Trophoblast cell (in vitro differentiated cells and primary cell): ENCODE data around the gene IFT80.

Source experiments
- DNase-seq, 2 donors: peaks; one replicate each; pipeline ENCODE4 v3.0.0-alpha.2; 2016
- H2AFZ ChIP-seq: 2 replicates; pipeline ENCODE4 v1.6.1; 2013; ENCODE audit warnings: low read length, moderate library complexity, mild to moderate bottlenecking; ENCODE audit not compliant: insufficient read depth, poor library complexity
- H2AK5ac ChIP-seq: 2 replicates; pipeline ENCODE4 v1.6.1; 2013; ENCODE audit warnings: mild to moderate bottlenecking, low read length
- H2BK120ac ChIP-seq: 2 replicates; pipeline ENCODE4 v1.6.1; 2013; ENCODE audit warnings: low read length, mild to moderate bottlenecking, moderate library complexity; ENCODE audit not compliant: insufficient read depth, poor library complexity
- H2BK12ac ChIP-seq: 2 replicates; pipeline ENCODE4 v1.6.1; 2013; ENCODE audit warnings: mild to moderate bottlenecking, low read length, moderate library complexity
- H2BK5ac ChIP-seq: 2 replicates; pipeline ENCODE4 v1.6.1; 2013; ENCODE audit warnings: low read length, low read depth, moderate library complexity, mild to moderate bottlenecking; ENCODE audit not compliant: poor library complexity
- H3K14ac ChIP-seq: 2 replicates; pipeline ENCODE4 v1.6.1; 2013; ENCODE audit warnings: mild to moderate bottlenecking, low read length
- H3K18ac ChIP-seq: 2 replicates; pipeline ENCODE4 v1.6.1; 2013; ENCODE audit warnings: mild to moderate bottlenecking, low read length
- H3K23ac ChIP-seq: 2 replicates; pipeline ENCODE4 v1.6.1; 2013; ENCODE audit warnings: low read length
- H3K27ac ChIP-seq: 2 replicates; pipeline ENCODE4 v1.5.1; 2013; ENCODE audit warnings: low read depth, mild to moderate bottlenecking, inconsistent platforms, low read length, moderate library complexity
- H3K27me3 ChIP-seq: 2 replicates; pipeline ENCODE4 v1.6.1; 2013; ENCODE audit warnings: inconsistent platforms, mild to moderate bottlenecking, low read length, moderate library complexity; ENCODE audit not compliant: insufficient read depth
- H3K36me3 ChIP-seq, 2 experiments: 1 replicate in 1 of 2; 2 replicates in 1 of 2; pipeline ENCODE4 v1.6.1; 2013; ENCODE audit warnings: low read length in 2 of 2, mild to moderate bottlenecking in 2 of 2, moderate library complexity in 1 of 2; ENCODE audit not compliant: insufficient read depth in 2 of 2, control insufficient read depth in 1 of 2
- H3K4ac ChIP-seq: 2 replicates; pipeline ENCODE4 v1.6.1; 2013; ENCODE audit warnings: low read depth, mild to moderate bottlenecking, low read length, moderate library complexity
- H3K4me1 ChIP-seq, 2 experiments: 1 replicate in 1 of 2; 2 replicates in 1 of 2; pipeline ENCODE4 v1.6.1; 2013; ENCODE audit warnings: low read length in 2 of 2, mild to moderate bottlenecking in 2 of 2, moderate library complexity in 1 of 2; ENCODE audit not compliant: insufficient read depth in 2 of 2, control insufficient read depth in 1 of 2
- H3K4me2 ChIP-seq: 2 replicates; pipeline ENCODE4 v1.6.1; 2013; ENCODE audit warnings: inconsistent platforms, mild to moderate bottlenecking, low read length, moderate library complexity
- H3K4me3 ChIP-seq: 2 replicates; pipeline ENCODE4 v1.5.1; 2013; ENCODE audit warnings: mild to moderate bottlenecking, low read depth, low read length, inconsistent platforms
- H3K79me1 ChIP-seq: one replicate; pipeline ENCODE4 v1.6.1; 2013; ENCODE audit warnings: low read length
- H3K79me2 ChIP-seq: 2 replicates; pipeline ENCODE4 v1.6.1; 2013; ENCODE audit warnings: low read length, mild to moderate bottlenecking; ENCODE audit not compliant: control insufficient read depth, insufficient read depth, poor library complexity
- H3K9ac ChIP-seq: 2 replicates; pipeline ENCODE4 v1.6.1; 2013; ENCODE audit warnings: mild to moderate bottlenecking, low read length
- H3K9me3 ChIP-seq: 2 replicates; pipeline ENCODE4 v1.6.1; 2013; ENCODE audit warnings: low read depth, mild to moderate bottlenecking, control low read depth, inconsistent platforms, low read length; ENCODE audit not compliant: insufficient read depth
- H4K12ac ChIP-seq: 2 replicates; pipeline ENCODE4 v1.6.1; 2013; ENCODE audit warnings: low read depth, mild to moderate bottlenecking, low read length, moderate library complexity
- H4K8ac ChIP-seq: 2 replicates; pipeline ENCODE4 v1.6.1; 2013; ENCODE audit warnings: low read depth, mild to moderate bottlenecking, low read length, moderate library complexity
- H4K91ac ChIP-seq: one replicate; pipeline ENCODE4 v1.6.1; 2013; ENCODE audit warnings: low read depth, mild to moderate bottlenecking, low read length, moderate library complexity
- WGBS: extraction: QIAGEN DNeasy Blood & Tissue Kit; methylation state at CpG from one replicate; pipeline ENCODE4 v1.1.7; 2013; ENCODE audit warnings: missing lambda C conversion rate; ENCODE audit not compliant: insufficient read length, insufficient coverage; ENCODE audit errors: extremely low coverage; 5-methylcytosine and 5-hydroxymethylcytosine counted together

IFT80 gene

DNA sequence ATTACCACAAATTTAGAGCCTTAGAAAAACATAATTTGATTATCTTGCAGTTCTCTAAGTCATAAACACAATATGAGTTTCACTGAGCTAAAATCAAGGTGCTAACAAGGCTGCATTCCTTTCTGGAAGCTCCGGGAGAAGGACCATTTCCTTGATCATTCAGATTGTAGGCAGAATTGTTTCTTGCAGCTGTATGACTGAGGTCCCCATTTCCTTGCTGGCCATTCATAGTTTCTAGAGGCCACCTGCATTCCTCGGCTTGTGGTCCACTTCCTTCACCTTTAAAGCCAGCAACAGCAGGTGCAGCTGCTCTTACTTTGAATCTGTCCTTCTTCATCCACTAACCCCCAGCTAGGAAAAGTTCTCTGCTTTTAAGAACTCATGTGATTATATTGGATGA lies 58.7 kb downstream of the IFT80 start:
- WGBS, result no CpG with 5 or more reads among the region's 2 CpGs
- no peak overlapping the region for H2AK5ac ChIP-seq
- no peak overlapping the region for H2AFZ ChIP-seq
- no peak overlapping the region for H4K91ac ChIP-seq
- H3K4me2 ChIP-seq, result no peak overlapping the region
- no peak overlapping the region for H3K4ac ChIP-seq
- no peak for DNase-seq
- no peak overlapping the region for H3K27ac ChIP-seq
- H2BK5ac ChIP-seq, result no peak overlapping the region
- no peak overlapping the region for H3K14ac ChIP-seq
- no peak overlapping the region for H4K8ac ChIP-seq
- peaks cover 2% of the 10 kb centered on the region for H3K9me3 ChIP-seq
- H4K12ac ChIP-seq, result no peak overlapping the region
- no peaks in the 10 kb centered on the region for H3K79me2 ChIP-seq
- no peak overlapping the region for H3K18ac ChIP-seq
- no peaks in the 10 kb centered on the region for H3K4me1 ChIP-seq
- H3K23ac ChIP-seq, result no peak overlapping the region
- H3K36me3 ChIP-seq, result peaks cover 0 to 6% of the 10 kb centered on the region in 2 experiments
- H3K27me3 ChIP-seq, result no peaks in the 10 kb centered on the region
- H3K79me1 ChIP-seq, result no peaks in the 10 kb centered on the region
- H3K4me3 ChIP-seq, result no peak overlapping the region
- no peak overlapping the region for H3K9ac ChIP-seq
- no peak overlapping the region for H2BK120ac ChIP-seq
- H2BK12ac ChIP-seq, result no peak overlapping the region

DNA sequence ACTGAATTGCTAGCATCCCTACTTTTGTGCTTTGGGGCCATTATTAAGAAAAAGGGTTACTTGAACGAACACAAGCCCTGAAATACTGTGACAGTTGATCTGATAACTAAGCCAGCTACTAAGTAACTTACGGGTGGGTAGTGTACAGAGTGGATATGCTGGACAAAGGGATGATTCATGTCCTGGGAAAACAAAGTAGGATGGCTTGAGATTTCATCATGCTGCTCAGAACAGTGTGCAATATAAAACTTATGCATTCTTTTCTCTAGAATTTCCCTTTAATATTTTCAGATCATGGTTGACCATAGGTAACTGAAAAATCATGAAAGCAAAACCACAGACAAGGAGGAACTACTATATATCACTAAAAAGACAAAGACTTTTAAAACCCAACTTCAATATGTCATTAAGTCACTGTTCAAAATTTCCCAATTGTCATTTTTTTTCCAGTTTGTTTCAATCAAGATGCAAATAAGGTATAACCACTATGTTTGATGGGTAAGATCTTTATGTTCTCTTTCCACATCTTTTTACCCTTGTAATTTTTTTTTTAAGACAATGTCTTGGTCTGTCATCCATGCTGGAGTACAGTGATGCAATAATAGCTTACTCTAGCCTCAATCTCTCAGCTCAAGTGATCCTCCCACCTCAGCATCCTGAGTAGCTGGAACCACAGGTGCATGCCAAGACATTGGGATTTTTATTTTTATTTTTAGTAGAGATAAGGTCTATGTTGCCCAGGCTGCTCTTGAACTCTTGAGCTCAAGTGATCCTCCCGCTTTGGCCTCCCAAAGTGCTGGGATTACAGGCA lies 67.7 kb downstream of the IFT80 start:
- no peak overlapping the region for H2AK5ac ChIP-seq
- no peak overlapping the region for H4K91ac ChIP-seq
- H4K12ac ChIP-seq, result no peak overlapping the region
- no peak overlapping the region for H2BK5ac ChIP-seq
- H3K27me3 ChIP-seq, result no peaks in the 10 kb centered on the region
- H3K4me2 ChIP-seq, result no peak overlapping the region
- H3K23ac ChIP-seq, result no peak overlapping the region
- no peaks in the 10 kb centered on the region for H3K79me2 ChIP-seq
- no peaks in the 10 kb centered on the region for H3K9me3 ChIP-seq
- H4K8ac ChIP-seq, result no peak overlapping the region
- no peak overlapping the region for H3K9ac ChIP-seq
- no peak for DNase-seq
- no peak overlapping the region for H2BK12ac ChIP-seq
- H3K4me1 ChIP-seq, result no peaks in the 10 kb centered on the region
- no CpG with 5 or more reads among the region's 3 CpGs for WGBS
- H2BK120ac ChIP-seq, result no peak overlapping the region
- no peak overlapping the region for H3K18ac ChIP-seq
- H2AFZ ChIP-seq, result no peak overlapping the region
- H3K4me3 ChIP-seq, result no peak overlapping the region
- no peak overlapping the region for H3K14ac ChIP-seq
- H3K79me1 ChIP-seq, result no peaks in the 10 kb centered on the region
- no peaks in the 10 kb centered on the region for H3K36me3 ChIP-seq
- no peak overlapping the region for H3K27ac ChIP-seq
- H3K4ac ChIP-seq, result no peak overlapping the region

DNA sequence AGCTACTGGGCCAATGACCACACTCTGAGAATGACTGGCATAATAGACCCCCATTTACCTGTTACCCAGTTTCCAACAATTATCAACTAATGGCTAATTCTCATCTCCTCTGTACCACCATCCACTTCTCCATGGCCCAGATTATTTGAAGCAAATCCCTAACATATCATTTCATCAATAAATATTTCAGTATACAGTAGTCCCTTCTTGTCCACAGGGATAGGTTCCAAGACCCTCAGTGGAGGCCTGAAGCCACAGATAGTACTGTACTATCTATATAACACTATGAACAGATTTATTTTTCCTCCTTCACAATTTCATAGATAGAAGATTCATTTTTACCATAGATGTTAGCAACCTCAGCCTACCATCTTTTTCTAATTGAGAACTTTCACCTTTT lies 68.3 kb downstream of the IFT80 start:
- no peak overlapping the region for H2BK120ac ChIP-seq
- no peak overlapping the region for H3K9ac ChIP-seq
- H4K8ac ChIP-seq, result no peak overlapping the region
- no peaks in the 10 kb centered on the region for H3K79me1 ChIP-seq
- no peak overlapping the region for H2AFZ ChIP-seq
- no peak overlapping the region for H3K23ac ChIP-seq
- no peaks in the 10 kb centered on the region for H3K27me3 ChIP-seq
- no peak overlapping the region for H4K12ac ChIP-seq
- H2AK5ac ChIP-seq, result no peak overlapping the region
- no peak overlapping the region for H2BK5ac ChIP-seq
- no peaks in the 10 kb centered on the region for H3K9me3 ChIP-seq
- no peaks in the 10 kb centered on the region for H3K4me1 ChIP-seq
- DNase-seq, result no peak
- no peak overlapping the region for H3K4me2 ChIP-seq
- H3K4me3 ChIP-seq, result no peak overlapping the region
- no peaks in the 10 kb centered on the region for H3K36me3 ChIP-seq
- no peak overlapping the region for H3K4ac ChIP-seq
- H3K79me2 ChIP-seq, result no peaks in the 10 kb centered on the region
- no peak overlapping the region for H3K14ac ChIP-seq
- H3K27ac ChIP-seq, result no peak overlapping the region
- H2BK12ac ChIP-seq, result no peak overlapping the region
- H3K18ac ChIP-seq, result no peak overlapping the region
- no peak overlapping the region for H4K91ac ChIP-seq

DNA sequence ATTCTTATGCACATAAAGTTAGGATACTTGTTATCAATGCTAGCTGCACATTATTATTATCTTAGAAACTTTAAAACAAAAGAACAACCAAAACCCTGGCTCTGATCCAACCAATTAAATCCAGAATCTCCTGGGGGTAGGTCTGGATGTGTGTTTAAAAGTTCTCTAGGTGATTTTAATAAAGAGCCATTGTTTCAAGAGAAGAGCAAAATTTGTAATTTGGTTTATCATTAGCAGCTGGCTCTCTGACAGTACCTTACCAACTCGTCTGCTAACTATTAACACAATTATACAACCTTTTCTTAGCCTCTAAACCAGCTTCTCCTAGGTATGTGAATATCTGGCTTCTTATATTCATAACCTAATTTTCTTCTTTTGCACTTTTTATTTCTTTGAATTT lies 68.9 kb downstream of the IFT80 start:
- H2BK5ac ChIP-seq, result no peak overlapping the region
- H2BK120ac ChIP-seq, result no peak overlapping the region
- H3K9ac ChIP-seq, result no peak overlapping the region
- no peak overlapping the region for H4K91ac ChIP-seq
- no peak overlapping the region for H3K4me2 ChIP-seq
- DNase-seq, result no peak
- no peaks in the 10 kb centered on the region for H3K79me2 ChIP-seq
- no peaks in the 10 kb centered on the region for H3K4me1 ChIP-seq
- H3K4me3 ChIP-seq, result no peak overlapping the region
- H3K14ac ChIP-seq, result no peak overlapping the region
- H4K12ac ChIP-seq, result no peak overlapping the region
- no peak overlapping the region for H2BK12ac ChIP-seq
- no peak overlapping the region for H3K23ac ChIP-seq
- H2AK5ac ChIP-seq, result no peak overlapping the region
- no peak overlapping the region for H4K8ac ChIP-seq
- H2AFZ ChIP-seq, result no peak overlapping the region
- no peaks in the 10 kb centered on the region for H3K9me3 ChIP-seq
- H3K4ac ChIP-seq, result no peak overlapping the region
- H3K27me3 ChIP-seq, result no peaks in the 10 kb centered on the region
- H3K36me3 ChIP-seq, result no peaks in the 10 kb centered on the region
- no peak overlapping the region for H3K27ac ChIP-seq
- H3K18ac ChIP-seq, result no peak overlapping the region
- WGBS, result no CpG with 5 or more reads among the region's 1 CpG
- H3K79me1 ChIP-seq, result no peaks in the 10 kb centered on the region
